CD8-positive, alpha-beta memory T cell (primary cell): ENCODE measurements around the gene FBXO44. TPM values are rescaled to one million over a fixed set of nuclear protein-coding genes. Genes with fewer than 3 reads are reported as not detected.

Source experiments
- CTCF ChIA-PET: fragments of 350-600 bp; sonication (Branson Sonifier 250); formaldehyde crosslinking; loops from one replicate; lab custom pipeline; 2021; ENCODE audit warnings: antibody characterized with exemption; lab: Charles Lee
- POLR2A ChIA-PET: fragments of 350-600 bp; sonication (Branson Sonifier 250); formaldehyde crosslinking; loops from one replicate; lab custom pipeline; 2021; ENCODE audit warnings: antibody characterized with exemption; lab: Charles Lee
- DNase-seq, 5 donors: peaks; one replicate each; pipeline versions ENCODE4 v3.0.0 to v3.0.0-alpha.2; 2020 to 2022; ENCODE audit warnings: mixed read lengths in 1 of 5
- H3K27ac ChIP-seq: one replicate; pipeline ENCODE4 v1.7.0; 2013; ENCODE audit warnings: low read depth, mild to moderate bottlenecking, low read length, moderate library complexity
- H3K27me3 ChIP-seq: 2 replicates; pipeline ENCODE4 v1.7.0; 2013; ENCODE audit warnings: low read length, mild to moderate bottlenecking; ENCODE audit not compliant: insufficient read depth, poor library complexity, severe bottlenecking
- H3K36me3 ChIP-seq: 2 replicates; pipeline ENCODE4 v1.7.0; 2013; ENCODE audit warnings: mild to moderate bottlenecking, low read length, moderate library complexity; ENCODE audit not compliant: insufficient read depth
- H3K4me1 ChIP-seq: 2 replicates; pipeline ENCODE4 v1.7.0; 2013; ENCODE audit warnings: mild to moderate bottlenecking, low read length, moderate library complexity; ENCODE audit not compliant: insufficient read depth
- H3K4me3 ChIP-seq: 2 replicates; pipeline ENCODE4 v1.7.0; 2013; ENCODE audit warnings: mild to moderate bottlenecking, low read length
- H3K9me3 ChIP-seq: 2 replicates; pipeline ENCODE4 v1.7.0; 2013; ENCODE audit warnings: mild to moderate bottlenecking, low read length
- H3K27ac Mint-ChIP-seq, 8 donors: one replicate each; pipeline ENCODE4 v1.8.0; 2020 to 2021; ENCODE audit warnings: mixed read lengths in 8 of 8, mild to moderate bottlenecking in 6 of 8, inconsistent platforms in 3 of 8, moderate library complexity in 3 of 8
- H3K27me3 Mint-ChIP-seq, 2 donors: one replicate each; pipeline ENCODE4 v1.8.0; 2020 to 2021; ENCODE audit warnings: mixed read lengths in 2 of 2, mild to moderate bottlenecking in 1 of 2, moderate library complexity in 1 of 2
- H3K36me3 Mint-ChIP-seq, 3 donors: one replicate each; pipeline ENCODE4 v1.8.0; 2020 to 2021; ENCODE audit warnings: mixed read lengths in 3 of 3, inconsistent platforms in 1 of 3, mild to moderate bottlenecking in 1 of 3
- H3K4me1 Mint-ChIP-seq, 3 donors: one replicate each; pipeline ENCODE4 v1.8.0; 2020 to 2021; ENCODE audit warnings: mixed read lengths in 3 of 3, inconsistent platforms in 1 of 3, mild to moderate bottlenecking in 1 of 3
- H3K4me3 Mint-ChIP-seq, 7 donors: one replicate each; pipeline ENCODE4 v1.8.0; 2020 to 2021; ENCODE audit warnings: mixed read lengths in 7 of 7, mild to moderate bottlenecking in 6 of 7, moderate library complexity in 4 of 7, inconsistent platforms in 2 of 7
- H3K9me3 Mint-ChIP-seq, 5 donors: one replicate each; pipeline ENCODE4 v1.8.0; 2020 to 2022; ENCODE audit warnings: mixed read lengths in 5 of 5, mild to moderate bottlenecking in 3 of 5, moderate library complexity in 2 of 5, inconsistent platforms in 1 of 5
- polyA plus RNA-seq: library from polyadenylated mRNA; unstranded; fragments of 300-500 nt; fragmentation: Illumina TruSeq; gene quantifications from one replicate; pipeline ENCODE4 v1.2.3, GENCODE V29; 2021
- total RNA-seq, 2 experiments: library from RNA; stranded (reverse); gene quantifications; one replicate each; pipeline ENCODE4 v1.2.3, GENCODE V29; 2021

FBXO44 gene
- total and polyA plus RNA-seq, 3 experiments from 2014 or later = 12.0 to 16.0 (median 14.2) TPM

DNA sequence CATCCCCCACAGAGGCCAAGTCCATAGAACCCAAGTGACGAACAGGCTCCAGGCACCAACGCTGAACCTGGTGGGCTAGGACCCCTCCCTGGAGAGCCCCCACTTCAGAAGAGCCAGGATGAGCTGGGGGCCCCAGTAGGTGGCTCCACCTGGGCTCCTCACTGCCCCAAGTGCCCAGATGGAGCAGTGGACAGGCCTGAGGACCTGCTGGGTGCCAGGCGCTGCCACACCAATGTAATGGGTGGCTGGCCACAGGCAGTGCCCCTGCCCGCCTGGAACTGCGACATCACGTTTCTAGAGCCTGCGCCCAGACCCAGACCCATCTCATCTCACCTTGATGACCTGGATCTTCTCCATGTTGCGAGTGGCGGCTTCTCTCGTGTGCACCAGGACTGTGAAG lies 20.6 kb downstream of the FBXO44 start:
- POLR2A ChIA-PET = no interaction called here
- Histone ChIP-seq H3K36me3 (peaks cover 3% of the 10 kb centered on the region), H3K9me3 (no peaks in the 10 kb centered on the region), H3K4me1 (no peaks in the 10 kb centered on the region), H3K4me3 (no peak overlapping the region), H3K27me3 (no peaks in the 10 kb centered on the region), H3K27ac (no peak overlapping the region)
- no peak overlapping the region for H3K27ac Mint-ChIP-seq
- H3K4me3 Mint-ChIP-seq = no peak overlapping the region
- no peak for DNase-seq
- CTCF ChIA-PET = interaction anchor here (2.0 to 3.0 kb wide), 2 partner anchors 11 kb away, joined by 5 to 13 read pairs; partner anchors contain the start of gene FBXO6
- H3K36me3 Mint-ChIP-seq = peaks cover 0 to 50% (median 2%) of the 10 kb centered on the region in 3 donors
- H3K4me1 Mint-ChIP-seq = peaks cover 12 to 17% (median 13%) of the 10 kb centered on the region in 3 donors
- H3K27me3 Mint-ChIP-seq = no peaks in the 10 kb centered on the region
- H3K9me3 Mint-ChIP-seq = no peaks in the 10 kb centered on the region

DNA sequence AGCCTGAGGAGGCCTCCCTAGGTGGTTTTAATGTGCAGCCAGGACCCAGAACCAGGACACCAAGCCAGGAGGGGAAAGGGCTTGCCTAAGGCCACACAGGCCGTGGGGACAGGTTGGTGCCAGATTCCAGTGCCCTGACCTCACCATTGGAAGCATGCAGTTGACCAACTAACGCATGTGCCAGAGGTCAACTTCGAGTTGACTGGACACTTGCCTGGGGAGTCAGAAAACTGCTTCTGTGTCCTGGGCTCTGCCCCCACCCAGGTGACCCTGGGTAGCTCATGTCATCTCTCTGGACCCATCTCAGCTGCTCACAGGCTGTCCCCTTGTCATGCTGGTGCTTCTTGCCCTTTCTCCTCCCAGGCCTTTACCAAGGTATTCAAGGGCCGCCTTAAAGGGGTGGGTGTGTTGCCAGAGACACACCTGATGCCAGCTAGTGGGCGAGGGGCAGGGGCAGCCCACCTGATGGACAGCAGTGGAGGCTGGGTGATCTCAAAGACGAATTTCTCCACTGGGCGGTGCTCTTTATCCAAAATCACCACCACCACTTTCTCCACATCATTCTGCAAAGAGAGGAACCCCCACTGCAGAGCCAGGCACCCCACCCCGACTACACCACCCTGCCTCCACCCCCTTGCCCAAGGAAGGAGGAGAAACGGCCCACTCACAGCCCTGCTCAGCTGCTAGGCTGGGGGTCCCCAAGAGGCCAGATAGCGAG lies 21.9 kb downstream of the FBXO44 start:
- H3K36me3 Mint-ChIP-seq = peaks cover 0 to 48% (median 0%) of the 10 kb centered on the region in 3 donors
- no peaks in the 10 kb centered on the region for H3K27me3 Mint-ChIP-seq
- H3K27me3 ChIP-seq = no peaks in the 10 kb centered on the region
- DNase-seq = no peak
- no peaks in the 10 kb centered on the region for H3K9me3 Mint-ChIP-seq
- ChIA-PET CTCF (interaction anchor here (1.0 to 2.0 kb wide), 3 partner anchors 12 to 43 kb away, joined by 3 to 10 read pairs (median 5); partner anchors contain the start of gene FBXO6), POLR2A (no interaction called here)
- no peak overlapping the region for H3K4me3 Mint-ChIP-seq
- H3K27ac Mint-ChIP-seq = no peak overlapping the region
- peaks cover 13 to 21% (median 15%) of the 10 kb centered on the region in 3 donors for H3K4me1 Mint-ChIP-seq
- H3K27ac ChIP-seq = no peak overlapping the region
- H3K9me3 ChIP-seq = no peaks in the 10 kb centered on the region
- H3K4me3 ChIP-seq = no peak overlapping the region
- H3K36me3 ChIP-seq = peaks cover 3% of the 10 kb centered on the region
- H3K4me1 ChIP-seq = no peaks in the 10 kb centered on the region

DNA sequence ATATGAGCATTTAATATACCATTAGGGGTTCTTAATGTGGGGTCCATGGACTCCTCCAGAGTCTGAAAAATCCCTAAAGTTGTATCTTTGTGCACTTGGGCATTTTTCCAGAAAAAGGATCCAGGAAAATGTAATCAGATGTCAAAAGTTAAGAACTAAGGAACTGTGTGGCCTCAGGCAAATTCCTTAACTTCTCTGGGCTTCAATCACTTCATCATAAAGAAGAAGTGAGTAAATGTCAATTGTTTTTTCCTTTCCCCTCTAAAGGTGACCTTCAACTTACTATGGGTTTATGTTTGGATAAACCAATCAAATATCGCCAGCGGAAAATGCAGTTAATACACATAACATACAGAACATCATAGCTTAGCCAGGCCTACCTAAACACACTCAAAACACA lies 23.8 kb downstream of the FBXO44 start:
- peaks cover 7% of the 10 kb centered on the region for H3K4me1 ChIP-seq
- Mint-ChIP-seq H3K9me3 (no peaks in the 10 kb centered on the region), H3K27me3 (no peaks in the 10 kb centered on the region), H3K4me3 (peak overlapping the region in 5 of 7 donors; percentile 1 to 77 (median 43)), H3K4me1 (peaks cover 18 to 28% (median 22%) of the 10 kb centered on the region in 3 donors), H3K36me3 (peaks cover 0 to 37% (median 0%) of the 10 kb centered on the region in 3 donors), H3K27ac (peak overlapping the region in 2 of 8 donors; percentile 20 to 40)
- H3K4me3 ChIP-seq = no peak overlapping the region
- POLR2A ChIA-PET = interaction anchor here (0.6 kb wide), 1 partner anchor 135 kb away, joined by 3 read pairs; no protein-coding TSS in a partner anchor
- no peak for DNase-seq
- no peaks in the 10 kb centered on the region for H3K36me3 ChIP-seq
- CTCF ChIA-PET = interaction anchor here (1.4 to 2.5 kb wide), 2 partner anchors 14 to 32 kb away, joined by 3 to 10 read pairs; partner anchors contain the start of gene FBXO6
- H3K27ac ChIP-seq = no peak overlapping the region
- H3K9me3 ChIP-seq = no peaks in the 10 kb centered on the region
- no peaks in the 10 kb centered on the region for H3K27me3 ChIP-seq

DNA sequence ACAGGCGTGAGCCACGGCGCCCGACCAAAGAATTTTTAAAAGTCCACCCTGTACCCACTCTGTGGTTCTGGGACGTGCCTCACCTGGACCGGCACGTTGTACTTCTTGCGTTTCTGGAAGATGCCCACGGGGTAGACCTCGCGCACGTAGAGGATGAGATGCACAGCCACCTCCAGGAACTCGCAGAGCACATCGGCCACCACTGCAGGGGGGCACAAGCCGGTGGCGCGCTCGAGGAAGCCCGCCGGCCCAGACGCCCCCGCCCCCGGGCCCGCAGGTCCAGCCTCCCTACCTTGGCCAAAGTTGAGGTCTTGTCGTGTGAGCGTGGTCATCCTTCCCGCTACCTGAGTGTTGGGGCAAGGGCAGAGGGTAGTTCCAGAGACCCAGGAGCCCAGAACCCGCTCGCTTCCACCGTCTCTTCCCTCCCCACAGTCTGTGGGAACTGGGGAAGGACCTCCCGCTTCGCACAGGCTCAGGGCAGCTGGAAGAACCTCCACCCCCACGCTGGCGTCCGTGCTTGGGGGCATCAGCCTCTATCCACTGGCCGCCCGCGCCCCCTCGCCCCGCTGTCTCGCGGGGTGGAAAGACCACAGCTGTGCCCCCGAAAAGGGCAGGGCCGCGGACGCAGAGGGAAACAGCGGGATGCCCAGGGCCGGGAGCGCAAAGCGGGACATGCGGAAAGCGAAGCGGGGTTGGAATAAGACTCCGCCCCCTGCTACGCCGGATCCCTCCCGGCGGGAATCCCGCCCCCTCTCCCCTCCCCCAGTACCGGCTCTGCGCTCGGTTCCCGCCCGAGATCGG lies 25.8 kb downstream of the FBXO44 start:
- ChIA-PET POLR2A (interaction anchor here (1.4 to 1.8 kb wide), 4 partner anchors 10 to 227 kb away, joined by 6 to 9 read pairs (median 8); partner anchors contain the start of gene FBXO6), CTCF (interaction anchor here (2.5 to 3.2 kb wide), 2 partner anchors 16 to 39 kb away, joined by 17 to 26 read pairs; partner anchors contain the start of gene FBXO6)
- DNase-seq = no peak
- H3K36me3 Mint-ChIP-seq = peaks cover 0 to 21% (median 0%) of the 10 kb centered on the region in 3 donors
- no peaks in the 10 kb centered on the region for H3K36me3 ChIP-seq
- H3K27ac ChIP-seq = peak overlapping the region; percentile 64
- no peaks in the 10 kb centered on the region for H3K9me3 Mint-ChIP-seq
- peak overlapping the region; percentile 78 for H3K4me3 ChIP-seq
- H3K4me1 ChIP-seq = peaks cover 7% of the 10 kb centered on the region
- H3K27me3 Mint-ChIP-seq = no peaks in the 10 kb centered on the region
- peaks cover 18 to 28% (median 22%) of the 10 kb centered on the region in 3 donors for H3K4me1 Mint-ChIP-seq
- no peaks in the 10 kb centered on the region for H3K9me3 ChIP-seq
- H3K27ac Mint-ChIP-seq = peak overlapping the region in 5 of 8 donors; percentile 40 to 92 (median 70)
- H3K4me3 Mint-ChIP-seq = peak overlapping the region; percentile 81 to 99 (median 87)
- no peaks in the 10 kb centered on the region for H3K27me3 ChIP-seq

DNA sequence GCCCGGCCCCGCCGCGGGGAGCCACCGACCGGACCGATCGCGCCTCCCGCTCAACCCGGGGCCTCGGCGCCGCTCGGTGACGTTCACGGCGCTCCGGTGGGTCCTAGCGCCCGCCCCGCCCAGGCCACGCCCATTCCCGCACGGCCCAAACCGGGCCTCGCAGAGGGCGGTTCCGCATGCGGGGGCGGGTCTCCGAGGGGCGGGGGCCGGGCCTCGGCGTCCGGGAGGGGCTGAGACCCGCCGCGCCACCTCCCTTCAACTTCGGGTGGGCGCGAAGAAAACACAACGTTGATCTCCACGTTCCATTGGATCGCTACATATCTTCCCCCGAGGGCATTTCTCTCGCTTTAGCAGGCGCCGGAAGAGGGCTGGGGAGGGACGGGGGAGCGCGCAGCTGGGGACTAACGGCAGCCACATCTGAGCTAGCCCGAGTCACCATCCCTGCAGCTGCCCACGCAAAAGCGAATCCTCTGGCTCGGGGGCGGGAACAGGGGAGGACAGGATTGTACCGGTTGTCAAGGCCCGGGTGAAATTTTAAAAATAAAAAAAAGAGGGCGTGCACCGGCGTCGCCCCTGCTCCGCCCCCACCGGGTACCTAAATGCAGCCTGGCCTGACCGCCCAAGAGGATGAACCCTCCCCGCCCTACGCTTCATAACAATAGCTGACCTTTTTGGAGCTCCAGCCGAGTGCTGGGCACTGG lies 26.5 kb downstream of the FBXO44 start, which contains the start of gene MAD2L2:
Gene MAD2L2 (minus strand): TSS at position 78 of the 701 bp plus-strand sequence. CDS start 547 bp downstream, outside the sequence.
- H3K36me3 ChIP-seq = no peaks in the 10 kb centered on the region
- Mint-ChIP-seq H3K36me3 (peaks cover 0 to 14% (median 0%) of the 10 kb centered on the region in 3 donors), H3K27me3 (peaks cover 3 to 4% of the 10 kb centered on the region in 2 donors), H3K9me3 (no peaks in the 10 kb centered on the region), H3K27ac (peak within 1 kb of the TSS; percentile 84 to 94 (median 91)), H3K4me1 (peaks cover 18 to 28% (median 22%) of the 10 kb centered on the region in 3 donors), H3K4me3 (peak within 1 kb of the TSS; percentile 89 to 99 (median 95))
- no peaks in the 10 kb centered on the region for H3K27me3 ChIP-seq
- DNase-seq = peak; percentile 86 to 92 (median 90)
- H3K9me3 ChIP-seq = no peaks in the 10 kb centered on the region
- H3K4me3 ChIP-seq = peak within 1 kb of the TSS; percentile 78
- H3K27ac ChIP-seq = peak within 1 kb of the TSS; percentile 64
- CTCF ChIA-PET = interaction anchor here (0.7 to 3.2 kb wide), 7 partner anchors 17 to 644 kb away, joined by 3 to 26 read pairs (median 5); partner anchors contain the start of gene FBXO6
- H3K4me1 ChIP-seq = peaks cover 7% of the 10 kb centered on the region
- POLR2A ChIA-PET = interaction anchor here (0.6 to 1.8 kb wide), 7 partner anchors 9 to 616 kb away, joined by 3 to 9 read pairs (median 6); partner anchors contain the start of gene FBXO6

DNA sequence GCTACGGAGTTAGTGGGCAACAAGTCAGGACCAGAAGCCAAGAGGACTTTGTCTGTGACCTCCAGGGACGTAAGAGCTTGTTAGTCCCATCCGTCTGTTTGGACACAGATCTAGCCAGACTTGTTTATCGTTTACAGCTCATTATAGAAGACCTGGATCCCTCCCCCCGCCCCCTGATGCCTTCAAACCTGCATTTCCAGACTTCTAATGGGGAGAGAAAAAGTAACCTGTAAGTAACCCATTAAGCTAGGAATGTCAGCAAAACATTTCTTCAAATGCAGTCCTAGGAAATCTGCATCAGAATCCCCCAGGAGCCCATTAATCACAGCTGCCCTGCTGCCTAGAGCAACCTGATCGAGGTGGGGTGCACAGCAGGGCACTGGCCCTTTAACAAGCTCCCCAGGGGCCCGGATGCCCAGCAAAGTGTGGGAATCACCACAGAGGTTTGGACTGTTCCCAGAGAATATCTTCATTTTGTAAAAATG lies 27.7 kb downstream of the FBXO44 start:
- peaks cover 7% of the 10 kb centered on the region for H3K4me1 ChIP-seq
- no peak overlapping the region for H3K4me3 ChIP-seq
- ChIA-PET POLR2A (interaction anchor here (1.3 to 1.8 kb wide), 5 partner anchors 8 to 226 kb away, joined by 5 to 9 read pairs (median 8); partner anchors contain the start of gene FBXO6), CTCF (interaction anchor here (0.8 to 3.2 kb wide), 6 partner anchors 18 to 39 kb away, joined by 3 to 26 read pairs (median 6); partner anchors contain the start of gene FBXO6)
- Mint-ChIP-seq H3K27me3 (peaks cover 3 to 10% of the 10 kb centered on the region in 2 donors), H3K9me3 (no peaks in the 10 kb centered on the region), H3K27ac (peak overlapping the region in 3 of 8 donors; percentile 4 to 92 (median 55)), H3K4me3 (peak overlapping the region; percentile 36 to 99 (median 90)), H3K4me1 (peaks cover 18 to 28% (median 22%) of the 10 kb centered on the region in 3 donors), H3K36me3 (peaks cover 0 to 6% (median 0%) of the 10 kb centered on the region in 3 donors)
- no peak for DNase-seq
- no peaks in the 10 kb centered on the region for H3K27me3 ChIP-seq
- no peak overlapping the region for H3K27ac ChIP-seq
- no peaks in the 10 kb centered on the region for H3K36me3 ChIP-seq
- no peaks in the 10 kb centered on the region for H3K9me3 ChIP-seq
